HG03521 (cell line): ENCODE data around the gene KHK.
"Not testable (repeated sequence)": the region's sequence is repeated elsewhere in the genome, so short reads cannot be mapped to it uniquely, and the experiment has no call there.

ENCODE experiments used
- ATAC-seq: cut with Tn5 transposase; IDR thresholded peaks from one replicate; pipeline ENCODE4 v1.9.1; 2021; ENCODE audit warnings: mild to moderate bottlenecking, moderate library complexity; ENCODE audit not compliant: unreplicated experiment

The KHK gene

DNA sequence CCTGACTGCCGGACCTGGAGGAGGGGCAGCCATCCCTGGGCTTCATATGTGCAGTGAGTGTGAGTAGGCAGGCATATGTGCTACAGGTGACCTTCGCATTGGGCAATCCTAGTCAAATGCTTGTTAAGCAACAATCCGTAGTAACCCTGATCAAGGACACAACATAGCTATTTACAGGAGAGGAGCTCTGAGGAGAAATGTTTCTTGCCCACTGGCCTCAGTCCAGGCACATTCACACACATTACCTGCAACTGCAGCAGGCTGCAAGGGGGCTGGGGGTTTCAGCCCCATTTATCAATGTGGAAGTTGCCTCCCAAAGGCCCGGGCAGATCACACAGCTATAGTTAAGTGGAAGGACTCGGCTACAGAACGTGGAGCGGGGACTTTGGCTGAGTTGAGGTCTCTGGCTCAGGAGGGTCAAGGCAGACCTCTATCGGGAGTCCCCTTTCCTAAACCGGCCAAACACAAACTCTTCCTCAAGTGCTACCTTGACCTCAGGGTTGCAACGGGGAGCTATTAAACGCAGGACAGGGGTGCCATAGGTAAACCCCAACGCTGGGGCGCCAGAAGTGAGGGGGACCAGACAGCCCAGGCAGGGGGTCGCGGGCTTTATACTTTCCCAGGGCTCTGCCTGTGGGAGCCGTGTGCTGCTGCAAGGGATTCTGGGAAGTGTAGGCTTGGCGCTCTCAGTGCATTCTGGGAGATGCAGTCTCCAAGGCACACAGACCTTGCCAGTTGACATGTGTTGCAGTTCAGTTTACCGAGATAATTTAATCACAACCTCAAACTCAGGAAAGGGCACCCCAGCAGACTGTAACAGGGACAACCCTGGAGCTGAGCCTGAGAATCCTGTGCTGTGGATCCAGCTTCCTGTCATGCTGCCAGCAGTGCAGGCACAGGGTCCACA lies 9.4 kb downstream of the KHK start:
- ATAC-seq = no peak

DNA sequence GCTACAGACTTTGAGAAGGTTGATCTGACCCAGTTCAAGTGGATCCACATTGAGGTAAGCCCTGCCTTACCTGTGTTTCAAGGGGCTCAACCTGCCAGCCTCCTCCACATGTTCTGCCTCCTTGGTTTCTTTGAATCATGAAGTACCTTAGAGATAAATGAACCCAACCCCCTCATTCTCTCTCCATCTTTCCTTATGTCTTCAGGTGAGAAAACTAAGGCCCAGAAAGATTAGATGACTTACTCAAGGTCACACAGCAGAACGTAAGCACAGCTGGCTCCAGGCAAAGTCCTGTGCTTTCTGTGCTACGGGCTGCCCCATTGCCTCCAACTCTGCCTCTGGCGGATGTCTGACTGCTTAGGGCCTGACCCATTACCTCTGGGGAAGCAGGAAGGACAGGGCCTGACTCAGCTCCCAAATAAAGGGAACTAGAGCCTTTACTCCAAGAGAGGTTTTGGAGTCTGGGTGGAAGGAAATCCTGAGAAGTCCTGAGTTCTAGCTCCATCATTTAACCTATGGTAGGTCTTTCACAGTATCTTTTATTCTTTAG lies 10.3 kb downstream of the KHK start:
- ATAC-seq = no peak

DNA sequence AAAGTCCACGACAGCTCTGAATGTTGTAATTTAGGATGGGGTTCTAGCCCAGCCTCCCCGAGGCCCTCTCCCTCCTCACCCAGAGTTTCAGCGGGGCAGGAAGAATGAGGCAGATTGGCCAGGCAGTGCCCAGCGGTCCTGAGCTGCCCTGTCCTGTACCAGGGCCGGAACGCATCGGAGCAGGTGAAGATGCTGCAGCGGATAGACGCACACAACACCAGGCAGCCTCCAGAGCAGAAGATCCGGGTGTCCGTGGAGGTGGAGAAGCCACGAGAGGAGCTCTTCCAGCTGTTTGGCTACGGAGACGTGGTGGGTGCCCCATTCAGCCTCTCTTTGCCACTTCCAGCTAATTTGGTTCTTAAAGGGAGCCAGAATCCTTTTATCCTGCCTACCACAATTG lies 10.8 kb downstream of the KHK start:
- ATAC-seq = no peak

DNA sequence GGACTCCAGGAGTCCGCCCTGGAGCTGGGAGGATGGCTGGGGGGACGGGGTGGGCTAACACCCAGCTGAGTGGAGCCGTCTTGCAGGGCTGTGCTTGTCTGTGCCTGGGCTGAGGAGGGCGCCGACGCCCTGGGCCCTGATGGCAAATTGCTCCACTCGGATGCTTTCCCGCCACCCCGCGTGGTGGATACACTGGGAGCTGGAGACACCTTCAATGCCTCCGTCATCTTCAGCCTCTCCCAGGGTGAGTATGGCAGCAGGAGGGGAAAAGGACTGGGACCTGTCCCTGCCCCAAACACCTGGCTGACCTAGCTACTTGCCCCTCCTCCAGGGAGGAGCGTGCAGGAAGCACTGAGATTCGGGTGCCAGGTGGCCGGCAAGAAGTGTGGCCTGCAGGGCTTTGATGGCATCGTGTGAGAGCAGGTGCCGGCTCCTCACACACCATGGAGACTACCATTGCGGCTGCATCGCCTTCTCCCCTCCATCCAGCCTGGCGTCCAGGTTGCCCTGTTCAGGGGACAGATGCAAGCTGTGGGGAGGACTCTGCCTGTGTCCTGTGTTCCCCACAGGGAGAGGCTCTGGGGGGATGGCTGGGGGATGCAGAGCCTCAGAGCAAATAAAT lies 12.9 kb downstream of the KHK start:
- no peak for ATAC-seq

DNA sequence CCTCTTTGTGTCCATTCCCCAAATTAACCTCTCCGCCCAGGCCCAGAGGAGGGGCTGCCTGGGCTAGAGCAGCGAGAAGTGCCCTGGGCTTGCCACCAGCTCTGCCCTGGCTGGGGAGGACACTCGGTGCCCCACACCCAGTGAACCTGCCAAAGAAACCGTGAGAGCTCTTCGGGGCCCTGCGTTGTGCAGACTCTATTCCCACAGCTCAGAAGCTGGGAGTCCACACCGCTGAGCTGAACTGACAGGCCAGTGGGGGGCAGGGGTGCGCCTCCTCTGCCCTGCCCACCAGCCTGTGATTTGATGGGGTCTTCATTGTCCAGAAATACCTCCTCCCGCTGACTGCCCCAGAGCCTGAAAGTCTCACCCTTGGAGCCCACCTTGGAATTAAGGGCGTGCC lies 13.5 kb downstream of the KHK start:
- no peak for ATAC-seq

DNA sequence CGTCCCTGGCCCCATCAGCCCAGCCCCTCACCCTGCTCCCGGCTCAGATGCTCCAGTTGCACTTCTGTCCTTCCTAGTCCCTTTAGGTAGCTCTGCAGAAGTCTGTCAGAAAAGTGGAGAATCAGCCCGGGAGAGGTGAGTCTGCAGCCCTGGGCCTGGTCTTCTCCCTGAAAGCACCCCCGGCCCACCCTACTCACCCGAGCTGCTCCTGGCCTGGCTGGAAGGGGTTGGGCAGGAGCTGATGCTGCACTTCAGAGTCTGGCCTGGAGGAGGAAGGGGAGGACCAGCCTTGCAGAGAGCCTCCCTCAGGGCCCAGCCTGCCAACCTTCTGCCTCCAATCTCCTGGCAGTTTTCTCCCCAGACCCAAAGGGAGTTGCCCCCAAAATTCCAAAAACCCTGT lies 15.8 kb downstream of the KHK start:
- no peak for ATAC-seq

DNA sequence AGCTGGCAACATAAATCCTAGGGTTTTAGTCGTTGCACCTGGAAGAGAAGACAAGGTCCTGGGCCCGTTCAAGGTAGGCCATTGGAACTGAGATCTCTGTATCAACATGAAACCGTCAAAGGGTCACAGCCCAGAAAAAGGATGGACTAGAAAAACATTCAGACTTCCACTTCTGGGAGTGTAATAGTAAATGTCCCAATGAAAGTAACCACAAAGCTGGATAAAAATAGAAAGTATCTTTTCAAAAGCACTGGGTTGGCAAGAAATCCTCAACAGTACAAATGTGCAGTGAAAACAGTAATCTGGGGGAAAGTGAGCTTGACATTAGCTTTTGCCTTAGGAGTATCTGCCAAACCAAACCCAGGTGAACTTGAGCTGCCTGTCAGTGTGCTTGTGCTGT lies 19.4 kb downstream of the KHK start:
- no peak for ATAC-seq

DNA sequence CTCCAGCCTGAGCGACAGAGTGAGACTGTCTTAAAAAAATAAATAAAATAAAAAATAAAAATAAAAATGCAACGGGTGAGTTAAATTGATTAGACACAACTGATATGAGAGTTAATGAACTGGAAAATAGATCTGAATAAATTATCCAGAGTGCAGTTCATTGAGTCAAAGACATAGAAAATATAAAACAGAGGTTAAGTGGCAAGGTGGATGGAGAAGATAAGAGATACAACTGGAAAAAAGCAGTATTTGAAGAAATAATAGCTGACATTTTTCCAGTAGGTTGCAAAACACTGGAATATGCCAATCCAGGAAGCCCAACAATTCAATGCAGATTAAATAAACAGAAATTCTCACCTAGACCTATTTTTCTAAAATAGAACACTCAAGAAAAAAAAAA lies 21.6 kb downstream of the KHK start:
- ATAC-seq = no peak

DNA sequence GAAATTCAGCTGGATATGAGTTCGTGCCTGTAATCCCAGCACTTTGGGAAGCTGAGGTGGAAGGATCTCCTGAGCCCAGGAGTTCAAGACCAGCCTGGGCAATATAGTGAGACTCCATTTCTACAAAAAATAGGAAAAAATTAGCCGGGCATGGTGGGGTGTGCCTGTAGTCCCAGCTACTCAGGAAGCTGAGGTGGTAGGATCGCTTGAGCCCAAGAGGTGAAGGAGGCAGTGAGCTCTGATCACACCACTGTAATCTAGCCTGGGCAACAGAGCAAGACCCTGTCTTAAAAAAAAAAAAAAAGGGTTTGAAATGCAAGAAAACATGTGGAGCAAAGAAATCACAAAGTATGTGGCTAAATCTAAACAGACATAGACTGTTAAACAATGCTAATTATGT lies 22.5 kb downstream of the KHK start:
- no peak for ATAC-seq

DNA sequence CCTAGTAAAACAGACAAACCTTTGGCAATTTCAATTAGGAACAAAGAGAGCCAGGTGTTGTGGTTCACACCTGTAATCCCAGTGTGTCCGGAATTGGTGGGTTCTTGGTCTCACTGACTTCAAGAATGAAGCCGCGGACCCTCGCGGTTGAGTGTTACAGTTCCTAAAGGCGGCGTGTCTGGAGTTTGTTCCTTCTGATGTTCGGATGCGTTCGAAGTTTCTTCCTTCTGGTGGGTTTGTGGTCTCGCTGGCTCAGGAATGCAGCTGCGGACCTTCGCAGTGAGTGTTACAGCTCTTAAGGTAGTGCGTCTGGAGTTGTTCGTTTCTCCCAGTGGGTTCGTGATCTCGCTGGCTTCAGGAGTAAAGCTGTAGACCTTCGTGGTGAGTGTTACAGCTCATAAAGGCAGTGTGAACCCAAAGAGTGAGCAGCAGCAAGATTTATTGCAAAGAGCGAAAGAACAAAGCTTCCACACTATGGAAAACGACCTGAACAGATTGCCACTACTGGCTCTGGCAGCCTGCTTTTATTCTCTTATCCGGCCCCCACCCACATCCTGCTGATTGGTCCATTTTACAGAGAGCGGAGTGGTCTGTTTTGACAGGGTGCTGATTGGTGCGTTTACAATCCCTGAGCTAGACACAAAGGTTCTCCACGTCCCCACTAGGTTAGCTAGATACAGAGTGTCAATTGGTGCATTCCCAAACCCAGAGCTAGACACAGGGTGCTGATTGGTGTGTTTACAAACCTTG lies 24.2 kb downstream of the KHK start:
- ATAC-seq = not testable (repeated sequence)

DNA sequence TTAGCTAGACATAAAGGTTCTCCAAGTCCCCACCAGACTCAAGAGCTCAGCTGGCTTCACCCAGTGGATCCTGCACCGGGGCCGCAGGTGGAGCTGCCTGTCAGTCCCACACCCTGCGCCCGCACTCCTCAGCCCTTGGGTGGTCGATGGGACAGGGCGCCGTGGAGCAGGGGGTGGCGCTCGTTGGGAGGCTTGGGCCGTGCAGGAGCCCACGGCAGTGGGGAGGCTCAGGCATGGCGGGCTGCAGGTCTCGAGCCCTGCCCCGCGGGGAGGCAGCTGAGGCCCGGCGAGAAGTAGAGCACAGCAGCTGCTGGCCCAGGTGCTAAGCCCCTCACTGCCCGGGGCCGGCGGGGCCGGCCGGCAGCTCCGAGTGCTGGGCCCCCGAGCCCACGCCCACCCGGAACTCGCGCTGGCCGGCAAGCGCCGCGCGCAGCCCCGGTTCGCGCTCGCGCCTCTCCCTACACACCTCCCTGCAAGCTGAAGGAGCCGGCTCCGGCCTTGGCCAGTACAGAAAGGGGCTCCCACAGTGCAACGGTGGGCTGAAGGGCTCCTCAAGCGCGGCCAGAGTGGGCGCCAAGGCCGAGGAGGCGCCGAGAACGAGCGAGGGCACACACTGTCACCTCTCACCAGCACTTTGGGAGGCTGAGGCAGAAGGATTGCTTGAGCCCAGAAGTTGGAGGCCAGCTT lies 25.0 kb downstream of the KHK start:
- not testable (repeated sequence) for ATAC-seq

DNA sequence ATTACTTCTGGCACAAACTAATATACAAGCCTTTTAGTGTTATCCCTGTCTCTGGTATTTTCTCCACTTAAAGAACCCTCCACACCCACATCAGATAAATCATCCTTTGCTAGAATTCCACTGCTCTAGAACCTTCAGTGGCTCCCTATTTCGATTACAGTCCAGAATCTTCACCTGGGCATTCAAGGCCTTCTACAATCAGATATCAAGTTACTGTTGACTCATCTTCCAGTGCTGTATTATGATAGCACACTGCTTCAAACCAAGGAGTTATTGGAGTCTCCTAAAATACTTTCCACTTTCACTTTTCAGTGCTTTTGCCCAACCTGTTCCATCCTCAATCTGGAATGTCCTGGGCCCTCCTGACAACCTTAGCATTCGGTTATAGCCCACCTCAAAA lies 28.9 kb downstream of the KHK start:
- no peak for ATAC-seq

DNA sequence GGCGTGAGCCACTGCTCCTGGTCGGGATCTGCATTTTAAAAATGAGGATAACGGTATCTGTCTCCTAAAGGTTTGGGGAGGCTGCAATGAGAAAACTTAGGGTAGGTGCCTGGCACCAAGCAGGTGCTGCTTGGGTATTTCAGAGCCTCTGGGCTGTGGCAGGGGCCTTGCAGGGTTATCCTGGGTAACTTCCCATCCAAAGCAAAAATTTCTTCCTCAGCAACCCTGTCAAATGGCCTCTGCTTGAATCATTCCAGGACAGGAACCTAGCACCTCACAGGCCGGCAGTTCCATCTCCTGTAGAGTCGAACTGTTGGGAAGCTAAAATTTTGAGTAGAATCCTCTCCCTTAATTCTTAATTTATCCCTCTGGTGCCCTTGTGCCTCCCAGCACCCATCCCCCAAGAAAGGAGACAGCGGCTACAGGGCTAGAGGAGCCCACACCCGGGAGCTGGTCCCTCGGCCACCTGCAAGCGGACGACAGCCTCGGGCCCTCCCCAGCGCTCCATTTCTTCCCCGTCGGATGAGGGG lies 31.5 kb downstream of the KHK start:
- ATAC-seq = no peak

DNA sequence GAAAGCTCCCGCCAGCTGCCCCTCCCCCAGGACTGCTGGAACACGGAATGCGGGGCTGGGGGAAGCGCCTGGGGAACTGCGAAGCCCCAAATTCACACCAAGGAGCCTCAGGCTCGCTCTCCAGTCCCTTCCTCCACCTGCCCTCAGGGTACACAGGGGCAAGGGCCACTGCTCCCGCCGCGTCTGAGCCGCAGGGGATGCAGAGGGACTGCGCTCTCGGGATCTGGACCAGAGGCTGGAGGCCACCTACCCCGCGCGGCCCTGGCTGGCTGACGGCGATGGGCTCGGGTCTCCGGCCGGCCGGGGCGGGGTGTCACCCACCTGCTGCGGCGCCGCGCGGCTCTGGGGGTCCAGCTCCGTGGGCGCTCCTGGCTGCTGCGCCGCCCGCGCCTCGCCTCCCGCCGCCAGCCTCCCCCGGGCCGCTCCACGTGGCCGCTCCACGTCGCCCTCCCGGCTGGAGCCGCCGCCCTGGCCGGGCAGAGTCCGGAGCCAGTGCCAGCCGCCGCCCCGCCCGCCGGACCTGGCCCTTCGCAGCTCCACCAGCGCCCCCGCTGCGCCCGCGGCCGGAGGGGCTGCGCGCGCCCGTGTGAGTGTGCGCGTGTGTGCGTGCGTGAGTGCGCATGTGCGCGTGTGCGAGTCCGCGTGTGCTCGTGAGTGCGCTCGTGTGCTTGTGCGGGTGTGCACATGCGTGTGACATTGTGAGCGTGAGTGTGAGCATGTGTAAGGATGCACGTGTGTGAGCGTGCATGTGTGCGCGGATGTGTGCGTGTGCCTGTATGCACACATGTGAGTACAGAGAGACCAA lies 32.2 kb downstream of the KHK start, which contains the start of gene CGREF1:
Gene CGREF1, minus strand, starts transcription at position 604 of the 805 bp plus-strand sequence. CDS start 14,762 bp downstream, outside the sequence.
- no peak for ATAC-seq

DNA sequence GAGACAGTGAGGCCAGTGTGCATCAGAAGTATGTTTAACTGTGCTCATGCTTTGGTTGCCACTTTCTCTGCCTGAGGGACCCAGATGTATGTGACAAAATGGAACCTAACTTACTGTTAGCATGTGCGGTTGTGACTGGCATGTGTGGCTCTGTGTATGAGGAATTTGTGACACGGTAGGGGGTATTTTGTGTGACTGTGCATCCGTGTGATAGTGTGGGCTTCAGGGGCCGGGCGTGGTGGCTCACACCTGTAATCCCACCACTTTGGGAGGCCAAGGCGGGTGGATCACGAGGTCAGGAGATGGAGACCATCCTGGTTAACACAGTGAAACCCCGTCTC lies 32.7 kb downstream of the KHK start:
- ATAC-seq = not testable (repeated sequence)

DNA sequence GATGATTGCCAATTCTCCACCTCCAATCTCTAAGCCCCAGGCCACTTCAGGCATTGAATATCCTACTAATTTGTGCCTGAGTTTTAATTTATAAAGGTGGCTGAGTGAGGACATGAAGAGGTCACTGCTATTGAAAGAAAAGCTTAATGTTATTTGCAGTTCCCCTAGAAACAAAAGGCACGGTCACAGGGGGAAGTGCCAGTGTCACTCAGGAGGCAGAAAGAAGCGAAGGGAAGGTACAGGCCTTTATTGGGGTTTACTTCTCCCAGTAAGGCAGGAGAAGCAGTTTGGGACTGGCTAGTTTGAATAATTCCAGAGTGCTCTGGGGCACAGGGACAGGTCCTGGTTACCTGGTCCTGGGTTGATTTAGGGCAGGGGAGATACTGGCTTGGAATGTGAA lies 35.3 kb downstream of the KHK start:
- no peak for ATAC-seq

DNA sequence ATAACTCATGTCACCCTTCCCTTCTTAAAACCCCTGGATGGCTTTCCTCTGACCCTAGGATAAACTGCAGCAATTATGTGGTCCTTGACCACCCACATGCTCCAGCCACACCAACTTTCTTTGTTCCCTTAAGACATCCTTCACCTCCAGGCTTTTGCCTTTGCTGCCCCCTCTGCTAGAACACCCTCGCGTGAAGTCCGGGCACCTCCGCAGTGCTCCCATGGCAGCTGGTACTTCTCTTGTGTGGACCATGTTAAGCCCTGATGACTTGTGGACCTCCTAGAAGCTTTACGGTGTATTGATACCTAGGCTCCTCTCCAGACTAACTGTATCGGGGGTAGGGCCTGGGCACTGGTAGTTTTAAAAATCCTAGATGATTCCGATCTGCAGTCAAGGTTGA lies 36.2 kb downstream of the KHK start:
- ATAC-seq = no peak

DNA sequence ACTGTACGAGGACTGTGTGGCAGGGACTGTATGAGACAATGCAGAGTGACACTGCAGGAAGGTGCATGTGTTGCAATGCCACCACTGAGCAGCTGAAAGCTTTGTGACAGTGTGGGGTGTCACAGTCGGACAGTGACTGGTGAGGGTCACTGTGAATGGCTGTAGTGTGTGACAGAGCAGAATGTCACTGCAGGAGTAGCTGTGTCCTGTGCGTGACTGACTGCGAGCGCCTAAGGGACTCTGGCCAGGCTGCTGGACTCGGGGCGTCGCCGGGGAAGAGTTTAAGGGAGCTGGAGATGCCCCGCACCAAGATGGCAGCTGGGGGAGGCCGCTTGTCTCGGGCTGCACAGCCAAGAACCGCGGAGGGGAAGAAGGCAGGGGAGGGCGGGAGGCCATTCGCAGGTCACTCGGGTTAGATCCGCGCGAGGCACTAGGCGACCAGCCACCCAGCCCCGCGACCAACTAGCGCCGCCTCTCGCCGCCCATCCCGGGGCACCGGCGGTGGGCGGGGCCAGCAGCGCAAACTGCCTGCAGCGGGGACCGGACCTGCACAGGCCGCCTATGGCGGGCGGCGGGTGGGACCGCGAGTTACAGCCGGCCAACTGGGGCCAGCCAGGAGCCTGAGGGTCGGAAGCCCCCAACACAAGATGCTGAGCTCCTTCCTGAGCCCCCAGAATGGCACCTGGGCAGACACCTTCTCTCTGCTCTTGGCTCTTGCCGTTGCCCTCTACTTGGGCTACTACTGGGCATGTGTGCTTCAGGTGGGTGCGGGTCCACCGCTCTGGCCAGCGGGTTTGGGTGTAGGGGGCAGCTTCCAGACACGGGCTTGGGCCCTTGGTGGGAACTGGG lies 37.0 kb downstream of the KHK start, which contains the start of gene ABHD1:
Gene ABHD1, plus strand, starts transcription at position 514 of the 849 bp plus-strand sequence. Its CDS starts 134 bp downstream, at position 648.
- no peak for ATAC-seq

DNA sequence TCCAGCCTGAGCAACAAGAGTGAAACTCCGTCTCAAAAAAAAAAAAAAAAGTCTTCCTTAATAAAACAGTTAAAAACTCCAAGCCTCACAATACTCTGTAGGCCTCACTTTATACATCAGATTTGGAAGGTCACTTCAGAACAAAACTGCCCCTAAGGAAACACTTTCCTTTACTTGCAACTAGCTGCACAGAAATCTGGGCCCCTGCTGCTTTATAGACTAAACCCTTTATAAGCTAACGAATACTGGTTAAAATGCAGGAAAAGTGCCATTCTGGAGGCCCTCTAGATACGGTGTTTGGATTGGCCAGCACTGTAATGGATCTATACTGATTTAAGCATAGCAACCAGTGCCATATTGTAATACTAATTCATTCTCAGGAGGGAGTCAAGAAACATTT lies 38.5 kb downstream of the KHK start:
- no peak for ATAC-seq
